HEK293 (cell line): ENCODE measurements around the gene GET3.

Experiments
- BCL11A ChIP-seq: fragments of 450-650 bp; formaldehyde crosslinking; IDR thresholded peaks from 2 replicates; pipeline ENCODE4 v1.5.1; 2016; ENCODE audit warnings: low read depth, missing biosample characterization, missing genetic modification characterization
- KLF1 ChIP-seq: fragments of 450-650 bp; formaldehyde crosslinking; IDR thresholded peaks from 2 replicates; pipeline ENCODE4 v1.5.1; 2016; ENCODE audit warnings: missing biosample characterization, missing genetic modification characterization
- SCRT2 ChIP-seq: fragments of 450-650 bp; formaldehyde crosslinking; IDR thresholded peaks from 2 replicates; pipeline ENCODE4 v1.5.1; 2016; ENCODE audit warnings: missing biosample characterization, missing genetic modification characterization
- ZBTB48 ChIP-seq: fragments of 450-650 bp; formaldehyde crosslinking; IDR thresholded peaks from 2 replicates; pipeline ENCODE4 v1.5.1; 2016; ENCODE audit warnings: missing biosample characterization, missing genetic modification characterization
- ZFHX2 ChIP-seq: fragments of 450-650 bp; formaldehyde crosslinking; conservative IDR thresholded peaks from 2 replicates; pipeline ENCODE4 v1.5.1; 2016; ENCODE audit warnings: missing biosample characterization, missing genetic modification characterization
- ZNF133 ChIP-seq: fragments of 450-650 bp; formaldehyde crosslinking; IDR thresholded peaks from 2 replicates; pipeline ENCODE4 v1.5.1; 2016; ENCODE audit warnings: missing biosample characterization, missing genetic modification characterization
- ZNF146 ChIP-seq: fragments of 450-650 bp; formaldehyde crosslinking; IDR thresholded peaks from 2 replicates; pipeline ENCODE4 v1.5.1; 2016; ENCODE audit warnings: missing biosample characterization, missing genetic modification characterization
- ZNF175 ChIP-seq: fragments of 450-650 bp; formaldehyde crosslinking; IDR thresholded peaks from 2 replicates; pipeline ENCODE4 v1.5.1; 2016; ENCODE audit warnings: missing biosample characterization, missing genetic modification characterization
- ZNF214 ChIP-seq: fragments of 450-650 bp; formaldehyde crosslinking; IDR thresholded peaks from 2 replicates; pipeline ENCODE4 v1.5.1; 2017; ENCODE audit warnings: missing biosample characterization, mild to moderate bottlenecking, missing genetic modification characterization, borderline replicate concordance
- ZNF366 ChIP-seq: fragments of 450-650 bp; formaldehyde crosslinking; conservative IDR thresholded peaks from 2 replicates; pipeline ENCODE4 v1.5.1; 2016; ENCODE audit warnings: missing biosample characterization, missing genetic modification characterization
- ZNF423 ChIP-seq: fragments of 450-650 bp; formaldehyde crosslinking; IDR thresholded peaks from 2 replicates; pipeline ENCODE4 v1.5.1; 2016; ENCODE audit warnings: missing biosample characterization, missing genetic modification characterization
- TF ChIP-seq, protein P1 (sequence below): fragments of 450-650 bp; formaldehyde crosslinking; IDR thresholded peaks from 2 replicates; pipeline ENCODE4 v1.5.1; 2016; ENCODE audit warnings: missing biosample characterization, missing genetic modification characterization
- TF ChIP-seq, protein P2 (sequence below): fragments of 450-650 bp; formaldehyde crosslinking; IDR thresholded peaks from 2 replicates; pipeline ENCODE4; 2016; ENCODE audit warnings: missing biosample characterization, missing genetic modification characterization
- TF ChIP-seq, protein P3 (sequence below): fragments of 450-650 bp; formaldehyde crosslinking; IDR thresholded peaks from 2 replicates; pipeline ENCODE4 v1.5.1; 2016; ENCODE audit warnings: missing biosample characterization, missing genetic modification characterization
- TF ChIP-seq, protein P4 (sequence below): fragments of 450-650 bp; formaldehyde crosslinking; IDR thresholded peaks from 2 replicates; pipeline ENCODE4 v1.5.1; 2016; ENCODE audit warnings: missing biosample characterization, missing genetic modification characterization
- TF ChIP-seq, protein P5 (sequence below): sonication (generic); formaldehyde crosslinking; IDR thresholded peaks from 2 replicates; pipeline ENCODE4 v1.8.1; 2022; ENCODE audit warnings: mild to moderate bottlenecking, moderate library complexity, missing genetic modification reagents
- TF ChIP-seq, protein P6 (sequence below): fragments of 450-650 bp; formaldehyde crosslinking; IDR thresholded peaks from 2 replicates; pipeline ENCODE4 v1.5.1; 2016; ENCODE audit warnings: missing biosample characterization, missing genetic modification characterization
- TF ChIP-seq, protein P7 (sequence below): fragments of 450-650 bp; formaldehyde crosslinking; IDR thresholded peaks from 2 replicates; pipeline ENCODE4 v1.5.1; 2016; ENCODE audit warnings: missing biosample characterization, missing genetic modification characterization
- TF ChIP-seq, protein P8 (sequence below): fragments of 450-650 bp; formaldehyde crosslinking; IDR thresholded peaks from 2 replicates; pipeline ENCODE4 v1.5.1; 2016; ENCODE audit warnings: missing biosample characterization, missing genetic modification characterization
- TF ChIP-seq, protein P9 (sequence below): fragments of 450-650 bp; formaldehyde crosslinking; optimal IDR thresholded peaks from 2 replicates; pipeline ENCODE3; 2016; ENCODE audit warnings: missing biosample characterization, mild to moderate bottlenecking, missing genetic modification characterization

GET3 gene

DNA sequence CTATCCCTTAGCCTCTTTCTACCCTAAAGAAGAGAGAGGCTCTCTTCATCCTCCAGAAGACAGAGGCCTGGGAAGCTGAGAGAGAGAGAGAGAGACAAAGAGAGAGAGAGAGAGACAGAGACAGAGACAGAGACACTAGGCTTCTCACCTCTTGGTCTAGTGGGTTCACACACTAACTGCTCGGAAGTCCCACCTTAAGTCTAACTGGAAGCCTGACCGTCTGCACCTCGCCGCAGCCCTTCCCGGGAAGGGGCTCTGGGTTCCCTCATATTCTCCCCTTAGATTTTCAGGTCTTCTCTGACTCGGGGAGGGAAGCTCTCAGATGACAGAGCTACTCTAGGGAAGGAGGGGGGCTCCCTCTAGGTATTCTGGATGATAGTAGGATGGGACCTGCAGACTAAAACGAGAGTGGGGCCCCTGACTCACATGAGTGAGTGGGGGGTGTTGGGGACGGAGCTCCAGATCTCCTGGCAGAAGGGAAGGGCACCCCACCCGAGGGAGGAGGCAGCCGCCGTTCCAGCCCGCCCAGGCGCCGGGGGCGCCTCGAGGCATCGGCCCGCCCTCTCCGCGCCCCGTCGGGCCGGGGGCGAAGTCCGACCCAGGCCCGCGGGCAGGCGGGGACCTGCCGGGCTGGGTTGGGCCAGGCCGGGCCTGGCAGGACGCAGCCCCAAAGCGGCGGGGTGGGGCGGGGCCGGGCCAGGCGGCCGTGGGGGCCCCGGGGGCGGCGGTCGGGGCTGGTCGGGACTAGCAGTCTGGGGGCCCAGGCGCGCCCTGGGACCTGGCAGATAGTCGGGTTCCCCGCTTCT is 52.0 kb downstream of the GET3 start (continued):
- TF ChIP-seq, protein P1, sequence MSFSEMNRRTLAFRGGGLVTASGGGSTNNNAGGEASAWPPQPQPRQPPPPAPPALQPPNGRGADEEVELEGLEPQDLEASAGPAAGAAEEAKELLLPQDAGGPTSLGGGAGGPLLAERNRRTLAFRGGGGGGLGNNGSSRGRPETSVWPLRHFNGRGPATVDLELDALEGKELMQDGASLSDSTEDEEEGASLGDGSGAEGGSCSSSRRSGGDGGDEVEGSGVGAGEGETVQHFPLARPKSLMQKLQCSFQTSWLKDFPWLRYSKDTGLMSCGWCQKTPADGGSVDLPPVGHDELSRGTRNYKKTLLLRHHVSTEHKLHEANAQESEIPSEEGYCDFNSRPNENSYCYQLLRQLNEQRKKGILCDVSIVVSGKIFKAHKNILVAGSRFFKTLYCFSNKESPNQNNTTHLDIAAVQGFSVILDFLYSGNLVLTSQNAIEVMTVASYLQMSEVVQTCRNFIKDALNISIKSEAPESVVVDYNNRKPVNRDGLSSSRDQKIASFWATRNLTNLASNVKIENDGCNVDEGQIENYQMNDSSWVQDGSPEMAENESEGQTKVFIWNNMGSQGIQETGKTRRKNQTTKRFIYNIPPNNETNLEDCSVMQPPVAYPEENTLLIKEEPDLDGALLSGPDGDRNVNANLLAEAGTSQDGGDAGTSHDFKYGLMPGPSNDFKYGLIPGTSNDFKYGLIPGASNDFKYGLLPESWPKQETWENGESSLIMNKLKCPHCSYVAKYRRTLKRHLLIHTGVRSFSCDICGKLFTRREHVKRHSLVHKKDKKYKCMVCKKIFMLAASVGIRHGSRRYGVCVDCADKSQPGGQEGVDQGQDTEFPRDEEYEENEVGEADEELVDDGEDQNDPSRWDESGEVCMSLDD (tag by site-specific recombination), result 0 out of 2 replicates have a peak, but pooled peaks have one; percentile 39
- TF ChIP-seq, protein P2, sequence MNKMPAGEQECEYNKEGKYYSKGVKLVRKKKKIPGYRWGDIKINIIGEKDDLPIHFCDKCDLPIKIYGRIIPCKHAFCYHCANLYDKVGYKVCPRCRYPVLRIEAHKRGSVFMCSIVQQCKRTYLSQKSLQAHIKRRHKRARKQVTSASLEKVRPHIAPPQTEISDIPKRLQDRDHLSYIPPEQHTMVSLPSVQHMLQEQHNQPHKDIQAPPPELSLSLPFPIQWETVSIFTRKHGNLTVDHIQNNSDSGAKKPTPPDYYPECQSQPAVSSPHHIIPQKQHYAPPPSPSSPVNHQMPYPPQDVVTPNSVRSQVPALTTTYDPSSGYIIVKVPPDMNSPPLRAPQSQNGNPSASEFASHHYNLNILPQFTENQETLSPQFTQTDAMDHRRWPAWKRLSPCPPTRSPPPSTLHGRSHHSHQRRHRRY (tag by site-specific recombination), result no peak
- TF ChIP-seq, protein P3, sequence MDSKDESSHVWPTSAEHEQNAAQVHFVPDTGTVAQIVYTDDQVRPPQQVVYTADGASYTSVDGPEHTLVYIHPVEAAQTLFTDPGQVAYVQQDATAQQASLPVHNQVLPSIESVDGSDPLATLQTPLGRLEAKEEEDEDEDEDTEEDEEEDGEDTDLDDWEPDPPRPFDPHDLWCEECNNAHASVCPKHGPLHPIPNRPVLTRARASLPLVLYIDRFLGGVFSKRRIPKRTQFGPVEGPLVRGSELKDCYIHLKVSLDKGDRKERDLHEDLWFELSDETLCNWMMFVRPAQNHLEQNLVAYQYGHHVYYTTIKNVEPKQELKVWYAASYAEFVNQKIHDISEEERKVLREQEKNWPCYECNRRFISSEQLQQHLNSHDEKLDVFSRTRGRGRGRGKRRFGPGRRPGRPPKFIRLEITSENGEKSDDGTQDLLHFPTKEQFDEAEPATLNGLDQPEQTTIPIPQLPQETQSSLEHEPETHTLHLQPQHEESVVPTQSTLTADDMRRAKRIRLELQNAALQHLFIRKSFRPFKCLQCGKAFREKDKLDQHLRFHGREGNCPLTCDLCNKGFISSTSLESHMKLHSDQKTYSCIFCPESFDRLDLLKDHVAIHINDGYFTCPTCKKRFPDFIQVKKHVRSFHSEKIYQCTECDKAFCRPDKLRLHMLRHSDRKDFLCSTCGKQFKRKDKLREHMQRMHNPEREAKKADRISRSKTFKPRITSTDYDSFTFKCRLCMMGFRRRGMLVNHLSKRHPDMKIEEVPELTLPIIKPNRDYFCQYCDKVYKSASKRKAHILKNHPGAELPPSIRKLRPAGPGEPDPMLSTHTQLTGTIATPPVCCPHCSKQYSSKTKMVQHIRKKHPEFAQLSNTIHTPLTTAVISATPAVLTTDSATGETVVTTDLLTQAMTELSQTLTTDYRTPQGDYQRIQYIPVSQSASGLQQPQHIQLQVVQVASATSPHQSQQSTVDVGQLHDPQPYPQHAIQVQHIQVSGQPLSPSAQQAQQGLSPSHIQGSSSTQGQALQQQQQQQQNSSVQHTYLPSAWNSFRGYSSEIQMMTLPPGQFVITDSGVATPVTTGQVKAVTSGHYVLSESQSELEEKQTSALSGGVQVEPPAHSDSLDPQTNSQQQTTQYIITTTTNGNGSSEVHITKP (tag by site-specific recombination), result no peak
- TF ChIP-seq ZNF146 (tag by site-specific recombination) (no peak), SCRT2 (tag by site-specific recombination) (no peak), ZNF214 (no peak), ZNF175 (tag by site-specific recombination) (no peak), ZNF133 (tag by site-specific recombination) (no peak), KLF1 (tag by site-specific recombination) (0 out of 2 replicates have a peak, but pooled peaks have one; percentile 30), BCL11A (tag by site-specific recombination) (no peak), ZFHX2 (peak; percentile 11), ZNF366 (tag by site-specific recombination) (0 out of 2 replicates have a peak, but pooled peaks have one; percentile 9), ZBTB48 (tag by site-specific recombination) (0 out of 2 replicates have a peak, but pooled peaks have one; percentile 10), ZNF423 (tag by site-specific recombination) (no peak)
- TF ChIP-seq, protein P4, sequence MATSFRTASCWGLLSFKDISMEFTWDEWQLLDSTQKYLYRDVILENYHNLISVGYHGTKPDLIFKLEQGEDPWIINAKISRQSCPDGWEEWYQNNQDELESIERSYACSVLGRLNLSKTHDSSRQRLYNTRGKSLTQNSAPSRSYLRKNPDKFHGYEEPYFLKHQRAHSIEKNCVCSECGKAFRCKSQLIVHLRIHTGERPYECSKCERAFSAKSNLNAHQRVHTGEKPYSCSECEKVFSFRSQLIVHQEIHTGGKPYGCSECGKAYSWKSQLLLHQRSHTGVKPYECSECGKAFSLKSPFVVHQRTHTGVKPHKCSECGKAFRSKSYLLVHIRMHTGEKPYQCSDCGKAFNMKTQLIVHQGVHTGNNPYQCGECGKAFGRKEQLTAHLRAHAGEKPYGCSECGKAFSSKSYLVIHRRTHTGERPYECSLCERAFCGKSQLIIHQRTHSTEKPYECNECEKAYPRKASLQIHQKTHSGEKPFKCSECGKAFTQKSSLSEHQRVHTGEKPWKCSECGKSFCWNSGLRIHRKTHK (tag by site-specific recombination), result no peak
- TF ChIP-seq, protein P5, sequence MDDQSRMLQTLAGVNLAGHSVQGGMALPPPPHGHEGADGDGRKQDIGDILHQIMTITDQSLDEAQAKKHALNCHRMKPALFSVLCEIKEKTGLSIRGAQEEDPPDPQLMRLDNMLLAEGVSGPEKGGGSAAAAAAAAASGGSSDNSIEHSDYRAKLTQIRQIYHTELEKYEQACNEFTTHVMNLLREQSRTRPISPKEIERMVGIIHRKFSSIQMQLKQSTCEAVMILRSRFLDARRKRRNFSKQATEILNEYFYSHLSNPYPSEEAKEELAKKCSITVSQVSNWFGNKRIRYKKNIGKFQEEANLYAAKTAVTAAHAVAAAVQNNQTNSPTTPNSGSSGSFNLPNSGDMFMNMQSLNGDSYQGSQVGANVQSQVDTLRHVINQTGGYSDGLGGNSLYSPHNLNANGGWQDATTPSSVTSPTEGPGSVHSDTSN (CRISPR knock-in tag), result no peak
- TF ChIP-seq, protein P6, sequence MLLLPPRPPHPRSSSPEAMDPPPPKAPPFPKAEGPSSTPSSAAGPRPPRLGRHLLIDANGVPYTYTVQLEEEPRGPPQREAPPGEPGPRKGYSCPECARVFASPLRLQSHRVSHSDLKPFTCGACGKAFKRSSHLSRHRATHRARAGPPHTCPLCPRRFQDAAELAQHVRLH, result 0 out of 2 replicates have a peak, but pooled peaks have one; percentile 19
- TF ChIP-seq, protein P7, sequence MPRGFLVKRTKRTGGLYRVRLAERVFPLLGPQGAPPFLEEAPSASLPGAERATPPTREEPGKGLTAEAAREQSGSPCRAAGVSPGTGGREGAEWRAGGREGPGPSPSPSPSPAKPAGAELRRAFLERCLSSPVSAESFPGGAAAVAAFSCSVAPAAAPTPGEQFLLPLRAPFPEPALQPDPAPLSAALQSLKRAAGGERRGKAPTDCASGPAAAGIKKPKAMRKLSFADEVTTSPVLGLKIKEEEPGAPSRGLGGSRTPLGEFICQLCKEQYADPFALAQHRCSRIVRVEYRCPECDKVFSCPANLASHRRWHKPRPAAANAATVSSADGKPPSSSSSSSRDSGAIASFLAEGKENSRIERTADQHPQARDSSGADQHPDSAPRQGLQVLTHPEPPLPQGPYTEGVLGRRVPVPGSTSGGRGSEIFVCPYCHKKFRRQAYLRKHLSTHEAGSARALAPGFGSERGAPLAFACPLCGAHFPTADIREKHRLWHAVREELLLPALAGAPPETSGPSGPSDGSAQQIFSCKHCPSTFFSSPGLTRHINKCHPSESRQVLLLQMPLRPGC (tag by site-specific recombination), result no peak
- TF ChIP-seq, protein P8, sequence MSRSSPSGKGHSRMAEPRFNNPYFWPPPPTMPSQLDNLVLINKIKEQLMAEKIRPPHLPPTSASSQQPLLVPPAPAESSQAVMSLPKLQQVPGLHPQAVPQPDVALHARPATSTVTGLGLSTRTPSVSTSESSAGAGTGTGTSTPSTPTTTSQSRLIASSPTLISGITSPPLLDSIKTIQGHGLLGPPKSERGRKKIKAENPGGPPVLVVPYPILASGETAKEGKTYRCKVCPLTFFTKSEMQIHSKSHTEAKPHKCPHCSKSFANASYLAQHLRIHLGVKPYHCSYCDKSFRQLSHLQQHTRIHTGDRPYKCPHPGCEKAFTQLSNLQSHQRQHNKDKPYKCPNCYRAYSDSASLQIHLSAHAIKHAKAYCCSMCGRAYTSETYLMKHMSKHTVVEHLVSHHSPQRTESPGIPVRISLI (tag by site-specific recombination), result no peak
- TF ChIP-seq, protein P9, sequence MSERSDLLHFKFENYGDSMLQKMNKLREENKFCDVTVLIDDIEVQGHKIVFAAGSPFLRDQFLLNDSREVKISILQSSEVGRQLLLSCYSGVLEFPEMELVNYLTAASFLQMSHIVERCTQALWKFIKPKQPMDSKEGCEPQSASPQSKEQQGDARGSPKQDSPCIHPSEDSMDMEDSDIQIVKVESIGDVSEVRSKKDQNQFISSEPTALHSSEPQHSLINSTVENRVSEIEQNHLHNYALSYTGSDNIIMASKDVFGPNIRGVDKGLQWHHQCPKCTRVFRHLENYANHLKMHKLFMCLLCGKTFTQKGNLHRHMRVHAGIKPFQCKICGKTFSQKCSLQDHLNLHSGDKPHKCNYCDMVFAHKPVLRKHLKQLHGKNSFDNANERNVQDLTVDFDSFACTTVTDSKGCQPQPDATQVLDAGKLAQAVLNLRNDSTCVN (tag by site-specific recombination), result no peak
- TF ChIP-seq, all 188 proteins: peak for 12
